ENCODE results near the gene TMEM141. TPM values are rescaled to one million over a fixed set of nuclear protein-coding genes. Genes with fewer than 3 reads are reported as not detected.
A peak's percentile ranks its signal among the peaks of the same experiment; 100 is the strongest.
"Not testable (repeated sequence)": the region's sequence is repeated elsewhere in the genome, so short reads cannot be mapped to it uniquely, and the experiment has no call there.

Gene TMEM141
- total RNA-seq, 2 experiments from 2014 or later = 43.2 to 70.2 TPM

DNA sequence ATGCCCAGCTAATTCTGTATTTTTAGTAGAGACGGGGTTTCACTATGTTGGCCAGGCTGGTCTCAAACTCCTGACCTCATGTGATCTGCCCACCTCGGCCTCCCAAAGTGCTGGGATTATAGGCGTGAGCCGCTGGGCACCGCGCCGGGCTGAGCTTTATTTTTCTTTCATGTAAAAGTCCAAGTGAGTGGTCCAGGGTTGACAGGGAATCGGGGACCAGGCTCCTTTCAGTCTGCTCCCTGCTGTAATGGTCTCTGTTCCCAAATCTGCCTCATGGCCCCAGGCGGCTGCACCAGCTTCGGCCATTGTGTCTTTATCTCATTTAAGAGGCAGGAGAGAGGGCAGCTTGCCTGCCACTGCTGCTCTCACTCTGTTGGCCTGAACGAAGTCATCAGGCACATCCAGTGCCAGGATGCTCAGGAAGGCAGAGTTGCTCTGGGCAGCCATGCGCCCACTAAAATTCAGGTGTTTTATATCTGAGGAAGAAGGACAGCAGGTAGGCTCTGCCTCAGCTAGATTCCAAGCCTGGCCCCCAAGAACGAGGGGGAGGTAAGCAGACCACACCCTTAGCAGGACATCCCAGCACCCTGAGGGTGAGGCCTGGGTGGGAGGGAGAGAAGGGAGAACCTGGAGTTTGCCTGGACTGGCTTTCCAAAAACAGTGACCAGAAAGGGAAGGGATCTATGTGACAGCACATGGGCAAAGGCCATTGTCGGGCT, 3.3 kb downstream of the TMEM141 start:
- H3K27ac ChIP-seq (ENCODE audit: low read depth, low read length, poor library complexity, severe bottlenecking) = no peak overlapping the region
- H2AFZ ChIP-seq (ENCODE audit: low read length) = no peak overlapping the region
- H3K4me2 ChIP-seq (ENCODE audit: low read length) = no peak overlapping the region
- no peaks in the 10 kb centered on the region for H3K79me2 ChIP-seq (ENCODE audit: insufficient read depth, low read depth, low read length)
- H3K4me1 ChIP-seq (ENCODE audit: insufficient read depth, low read length, poor library complexity, severe bottlenecking) = peaks cover 40% of the 10 kb centered on the region
- ChIA-PET POLR2A (interaction anchor here (1.8 kb wide), 1 partner anchor 13 kb away, joined by 5 read pairs; the partner anchor contains the start of gene RABL6), CTCF (ENCODE audit: unreplicated experiment) (no interaction called here)
- H4K20me1 ChIP-seq (ENCODE audit: insufficient read depth, low read length) = no peaks in the 10 kb centered on the region
- no peak overlapping the region for H3K4me3 ChIP-seq (ENCODE audit: low read depth, low read length, poor library complexity, severe bottlenecking)
- H3K9me2 ChIP-seq (ENCODE audit: insufficient read depth, low read length) = no peaks in the 10 kb centered on the region
- intact Hi-C loops (cut with micrococcal nuclease; ENCODE audit: unreplicated experiment) = no loop called here
- no peak for TF ChIP-seq EZH2phosphoT487 (IDR thresholded peaks at IDR 0.05; ENCODE audit: borderline replicate concordance, low read depth, low read length)
- TF ChIP-seq, protein P1, sequence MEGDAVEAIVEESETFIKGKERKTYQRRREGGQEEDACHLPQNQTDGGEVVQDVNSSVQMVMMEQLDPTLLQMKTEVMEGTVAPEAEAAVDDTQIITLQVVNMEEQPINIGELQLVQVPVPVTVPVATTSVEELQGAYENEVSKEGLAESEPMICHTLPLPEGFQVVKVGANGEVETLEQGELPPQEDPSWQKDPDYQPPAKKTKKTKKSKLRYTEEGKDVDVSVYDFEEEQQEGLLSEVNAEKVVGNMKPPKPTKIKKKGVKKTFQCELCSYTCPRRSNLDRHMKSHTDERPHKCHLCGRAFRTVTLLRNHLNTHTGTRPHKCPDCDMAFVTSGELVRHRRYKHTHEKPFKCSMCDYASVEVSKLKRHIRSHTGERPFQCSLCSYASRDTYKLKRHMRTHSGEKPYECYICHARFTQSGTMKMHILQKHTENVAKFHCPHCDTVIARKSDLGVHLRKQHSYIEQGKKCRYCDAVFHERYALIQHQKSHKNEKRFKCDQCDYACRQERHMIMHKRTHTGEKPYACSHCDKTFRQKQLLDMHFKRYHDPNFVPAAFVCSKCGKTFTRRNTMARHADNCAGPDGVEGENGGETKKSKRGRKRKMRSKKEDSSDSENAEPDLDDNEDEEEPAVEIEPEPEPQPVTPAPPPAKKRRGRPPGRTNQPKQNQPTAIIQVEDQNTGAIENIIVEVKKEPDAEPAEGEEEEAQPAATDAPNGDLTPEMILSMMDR (conservative IDR thresholded peaks at IDR 0.05; ENCODE audit: low read length) = no peak
- DNase-seq (ENCODE audit: low spot score) = no peak
- no peaks in the 10 kb centered on the region for H3K36me3 ChIP-seq (ENCODE audit: insufficient read depth, low read length)
- BruUV-seq (replicated peaks) = no TSS peak
- no peaks in the 10 kb centered on the region for H3K9me3 ChIP-seq (ENCODE audit: low read length)

DNA sequence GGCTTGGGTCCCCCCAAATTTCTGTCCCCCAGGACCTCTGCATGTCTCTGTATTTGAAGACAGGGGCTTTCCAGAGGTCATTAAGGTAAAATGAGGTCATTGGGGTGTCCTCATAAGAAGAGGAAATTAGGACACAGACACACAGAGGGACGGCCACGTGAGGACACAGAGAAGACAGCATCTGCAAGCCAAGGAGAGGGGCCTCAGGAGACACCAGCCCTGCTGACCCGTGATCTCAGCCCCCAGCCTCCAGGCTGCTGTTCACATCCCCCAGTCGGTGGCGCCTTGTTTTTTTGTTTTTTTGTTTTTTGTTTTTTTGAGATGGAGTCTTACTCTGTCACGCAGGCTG, 3.8 kb downstream of the TMEM141 start:
- Histone ChIP-seq H3K4me1 (ENCODE audit: insufficient read depth, low read length, poor library complexity, severe bottlenecking) (peaks cover 45% of the 10 kb centered on the region), H3K36me3 (ENCODE audit: insufficient read depth, low read length) (no peaks in the 10 kb centered on the region), H3K79me2 (ENCODE audit: insufficient read depth, low read depth, low read length) (no peaks in the 10 kb centered on the region), H3K9me2 (ENCODE audit: insufficient read depth, low read length) (no peaks in the 10 kb centered on the region), H3K4me2 (ENCODE audit: low read length) (no peak overlapping the region), H2AFZ (ENCODE audit: low read length) (no peak overlapping the region), H4K20me1 (ENCODE audit: insufficient read depth, low read length) (no peaks in the 10 kb centered on the region), H3K9me3 (ENCODE audit: low read length) (no peaks in the 10 kb centered on the region), H3K4me3 (ENCODE audit: low read depth, low read length, poor library complexity, severe bottlenecking) (no peak overlapping the region), H3K27ac (ENCODE audit: low read depth, low read length, poor library complexity, severe bottlenecking) (no peak overlapping the region)
- intact Hi-C loops (cut with micrococcal nuclease; ENCODE audit: unreplicated experiment) = no loop called here
- DNase-seq (ENCODE audit: low spot score) = no peak
- POLR2A ChIA-PET = no interaction called here
- CTCF ChIA-PET (ENCODE audit: unreplicated experiment) = no interaction called here
- no TSS peak for BruUV-seq (replicated peaks)
- TF ChIP-seq, protein P1 (conservative IDR thresholded peaks at IDR 0.05; ENCODE audit: low read length) = no peak
- TF ChIP-seq EZH2phosphoT487 (IDR thresholded peaks at IDR 0.05; ENCODE audit: borderline replicate concordance, low read depth, low read length) = no peak

DNA sequence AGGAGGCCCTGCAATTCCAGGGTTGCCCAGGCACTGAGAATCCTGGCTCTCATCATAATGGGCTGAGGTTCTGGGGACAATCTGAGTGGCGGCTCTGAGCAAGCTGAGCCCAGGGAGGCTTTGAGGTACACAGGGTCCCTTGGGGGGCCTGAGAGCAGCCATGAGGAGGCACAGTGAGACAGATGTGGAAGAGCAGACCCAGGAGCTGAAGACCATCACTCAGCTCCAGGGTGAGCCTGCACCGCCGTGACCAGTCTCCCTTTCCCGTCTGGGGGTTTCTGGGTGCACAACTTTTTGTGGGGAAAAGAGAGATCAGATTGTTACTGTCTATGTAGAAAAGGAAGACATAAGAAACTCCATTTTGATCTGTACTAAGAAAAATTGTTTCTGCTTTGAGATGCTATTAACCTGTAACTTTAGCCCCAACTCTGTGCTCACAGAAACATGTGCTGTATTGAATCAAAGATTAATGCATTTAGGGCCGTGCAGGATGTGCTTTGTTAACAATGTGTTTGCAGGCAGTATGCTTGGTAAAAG, 5.2 kb downstream of the TMEM141 start, which contains the start of gene CCDC183:
TSS of gene CCDC183 (plus strand) at position 101 of the 537 bp plus-strand sequence. CDS start at position 161, 60 bp downstream.
- POLR2A ChIA-PET = interaction anchor here (0.7 kb wide), 1 partner anchor 258 kb away, joined by 4 read pairs; no protein-coding TSS in a partner anchor

DNA sequence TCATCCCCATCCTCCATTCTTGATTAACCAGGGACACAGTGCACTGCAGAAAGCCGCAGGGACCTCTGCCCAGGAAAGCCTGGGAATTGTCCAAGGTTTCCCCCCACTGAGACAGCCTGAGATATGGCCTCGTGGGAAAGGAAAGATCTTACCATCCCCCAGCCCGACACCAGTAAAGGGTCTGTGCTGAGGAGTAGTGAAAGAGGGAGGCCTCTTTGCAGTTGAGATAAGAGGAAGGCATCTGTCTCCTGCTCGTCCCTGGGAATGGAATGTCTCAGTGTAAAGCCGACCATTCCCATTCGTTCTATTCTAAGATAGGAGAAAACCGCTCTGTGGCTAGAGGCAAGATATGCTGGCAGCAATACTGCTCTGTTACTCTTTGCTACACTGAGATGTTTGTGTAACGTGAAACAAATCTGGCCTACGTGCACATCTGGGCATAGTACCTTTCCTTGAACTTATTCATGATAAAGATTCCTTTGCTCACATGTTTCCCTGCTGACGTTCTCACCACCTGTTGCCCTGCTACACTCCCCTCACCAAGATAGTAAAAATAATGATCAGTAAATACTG, 5.7 kb downstream of the TMEM141 start:
- H3K4me3 ChIP-seq (ENCODE audit: low read depth, low read length, poor library complexity, severe bottlenecking); H3K79me2 ChIP-seq (ENCODE audit: insufficient read depth, low read depth, low read length); DNase-seq (ENCODE audit: low spot score); H3K9me3 ChIP-seq (ENCODE audit: low read length); H2AFZ ChIP-seq (ENCODE audit: low read length); POLR2A ChIA-PET; H3K36me3 ChIP-seq (ENCODE audit: insufficient read depth, low read length); H3K9me2 ChIP-seq (ENCODE audit: insufficient read depth, low read length); BruUV-seq (replicated peaks); CTCF ChIA-PET (ENCODE audit: unreplicated experiment); intact Hi-C loops (cut with micrococcal nuclease; ENCODE audit: unreplicated experiment); H4K20me1 ChIP-seq (ENCODE audit: insufficient read depth, low read length): not testable (repeated sequence)
- Histone ChIP-seq H3K4me1 (ENCODE audit: insufficient read depth, low read length, poor library complexity, severe bottlenecking) (peaks cover 52% of the 10 kb centered on the region), H3K4me2 (ENCODE audit: low read length) (peak overlapping the region; percentile 67; the same call in 1 of the 2 replicates), H3K27ac (ENCODE audit: low read depth, low read length, poor library complexity, severe bottlenecking) (peak overlapping the region; percentile 71)

More for the DNA sequence above, 5.2 kb downstream of the TMEM141 start, which contains the start of gene CCDC183:
- peaks cover 50% of the 10 kb centered on the region for H3K4me1 ChIP-seq (ENCODE audit: insufficient read depth, low read length, poor library complexity, severe bottlenecking)
- no peaks in the 10 kb centered on the region for H3K9me3 ChIP-seq (ENCODE audit: low read length)
- H3K4me2 ChIP-seq (ENCODE audit: low read length) = peak within 1 kb of the TSS; percentile 67
- H3K36me3 ChIP-seq (ENCODE audit: insufficient read depth, low read length) = no peaks in the 10 kb centered on the region
- no peaks in the 10 kb centered on the region for H3K9me2 ChIP-seq (ENCODE audit: insufficient read depth, low read length)
- intact Hi-C loops (cut with micrococcal nuclease; ENCODE audit: unreplicated experiment) = no loop called here
- H2AFZ ChIP-seq (ENCODE audit: low read length) = no peak within 1 kb of the TSS
- TF ChIP-seq EZH2phosphoT487 (IDR thresholded peaks at IDR 0.05; ENCODE audit: borderline replicate concordance, low read depth, low read length) = no peak
- TF ChIP-seq, protein P1 (conservative IDR thresholded peaks at IDR 0.05; ENCODE audit: low read length) = no peak
- peak within 1 kb of the TSS; percentile 71 for H3K27ac ChIP-seq (ENCODE audit: low read depth, low read length, poor library complexity, severe bottlenecking)
- CTCF ChIA-PET (ENCODE audit: unreplicated experiment) = interaction anchor here (0.9 kb wide), 1 partner anchor 233 kb away, joined by 3 read pairs; no protein-coding TSS in a partner anchor
- no peak within 1 kb of the TSS for H3K4me3 ChIP-seq (ENCODE audit: low read depth, low read length, poor library complexity, severe bottlenecking)
- H4K20me1 ChIP-seq (ENCODE audit: insufficient read depth, low read length) = no peaks in the 10 kb centered on the region
- no TSS peak for BruUV-seq (replicated peaks)
- no peaks in the 10 kb centered on the region for H3K79me2 ChIP-seq (ENCODE audit: insufficient read depth, low read depth, low read length)
- DNase-seq (ENCODE audit: low spot score) = no peak
